CD4-positive, alpha-beta T cell treated with Interleukin-15 for 4 hours (primary cell): ENCODE results near the gene KRT80.

ENCODE experiments used
- DNase-seq: peaks from one replicate; pipeline ENCODE4 v3.0.0-alpha.2; 2020; ENCODE audit warnings: low spot score

KRT80 gene

GRCh38 chr12:52179396-52179973 lies 12.3 kb downstream of the KRT80 start:
- no peak for DNase-seq

GRCh38 chr12:52178984-52179383 lies 12.8 kb downstream of the KRT80 start:
- no peak for DNase-seq

GRCh38 chr12:52178443-52178842 lies 13.4 kb downstream of the KRT80 start:
- DNase-seq: no peak

GRCh38 chr12:52175371-52176350 lies 16.2 kb downstream of the KRT80 start:
- DNase-seq: no peak

GRCh38 chr12:52173526-52173925 lies 18.3 kb downstream of the KRT80 start:
- DNase-seq: no peak

GRCh38 chr12:52172956-52173355 lies 18.9 kb downstream of the KRT80 start:
- DNase-seq: no peak

- no peak for DNase-seq
Observed at GRCh38 chr12:52171950-52172512, 19.8 kb downstream of the KRT80 start.

GRCh38 chr12:52170827-52171226 lies 21.0 kb downstream of the KRT80 start:
- DNase-seq: no peak

- no peak for DNase-seq
Observed at GRCh38 chr12:52169886-52170285, 21.9 kb downstream of the KRT80 start.

- no peak for DNase-seq
Observed at GRCh38 chr12:52168019-52168717, 23.6 kb downstream of the KRT80 start.

- DNase-seq: no peak
Observed at GRCh38 chr12:52167526-52167925, 24.3 kb downstream of the KRT80 start.

GRCh38 chr12:52166672-52167071 lies 25.1 kb downstream of the KRT80 start:
- DNase-seq: no peak

- DNase-seq: no peak
Observed at GRCh38 chr12:52165096-52165855, 26.5 kb downstream of the KRT80 start.

- DNase-seq: no peak
Observed at GRCh38 chr12:52164624-52165023, 27.2 kb downstream of the KRT80 start.

GRCh38 chr12:52162981-52163380 lies 28.8 kb downstream of the KRT80 start:
- DNase-seq: no peak

GRCh38 chr12:52160200-52160599 lies 31.6 kb downstream of the KRT80 start:
- DNase-seq: no peak

- no peak for DNase-seq
Observed at GRCh38 chr12:52157566-52158150, 34.2 kb downstream of the KRT80 start.

- DNase-seq: peak; percentile 78
Observed at GRCh38 chr12:52156757-52157565, 34.9 kb downstream of the KRT80 start.

- no peak for DNase-seq
Observed at GRCh38 chr12:52156311-52156710, 35.5 kb downstream of the KRT80 start.
